HG03025 (cell line): ENCODE data around the gene KRTAP10-8.
"Not testable (repeated sequence)": the region's sequence is repeated elsewhere in the genome, so short reads cannot be mapped to it uniquely, and the experiment has no call there.

Source experiments
- ATAC-seq: cut with Tn5 transposase; IDR thresholded peaks from one replicate; pipeline ENCODE4 v1.9.1; 2021; ENCODE audit warnings: mild to moderate bottlenecking, moderate library complexity; ENCODE audit not compliant: unreplicated experiment, low FRiP score

KRTAP10-8 gene

DNA sequence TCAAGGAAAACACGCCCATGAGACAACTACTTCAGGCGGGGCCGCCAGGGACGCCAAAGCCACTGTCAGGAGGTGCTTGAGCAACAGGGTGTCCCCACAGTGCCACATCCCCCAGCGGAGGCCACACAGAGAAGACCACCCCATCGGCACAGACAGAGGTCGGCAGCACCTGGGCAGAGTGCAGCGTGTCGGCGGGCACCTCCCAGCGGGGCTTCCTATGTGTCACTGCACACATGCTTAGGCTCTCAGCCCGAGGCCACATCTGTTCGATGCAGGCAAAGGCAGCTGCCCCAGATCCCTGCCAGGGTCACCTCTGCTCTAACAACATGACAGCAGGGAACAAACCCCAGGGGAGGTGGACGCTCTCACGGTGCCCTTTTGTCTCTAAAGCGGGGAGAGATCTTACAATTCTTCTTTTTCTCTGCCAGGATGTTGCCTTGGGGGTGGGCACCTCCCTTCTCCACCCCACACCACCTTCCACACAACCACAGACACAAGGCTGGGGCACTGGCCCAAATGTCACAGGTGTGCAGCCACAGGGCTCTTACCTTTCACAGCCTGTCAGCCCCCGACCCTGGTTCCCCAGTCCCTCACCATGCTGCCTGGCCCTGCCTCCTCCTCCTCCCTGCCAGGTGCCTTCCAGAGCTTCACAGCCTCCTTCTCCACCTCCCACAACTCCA lies 4.2 kb downstream of the KRTAP10-8 start:
- ATAC-seq, result no peak

GRCh38 chr21:44616591-44616926 lies 4.7 kb downstream of the KRTAP10-8 start:
- ATAC-seq, result no peak

DNA sequence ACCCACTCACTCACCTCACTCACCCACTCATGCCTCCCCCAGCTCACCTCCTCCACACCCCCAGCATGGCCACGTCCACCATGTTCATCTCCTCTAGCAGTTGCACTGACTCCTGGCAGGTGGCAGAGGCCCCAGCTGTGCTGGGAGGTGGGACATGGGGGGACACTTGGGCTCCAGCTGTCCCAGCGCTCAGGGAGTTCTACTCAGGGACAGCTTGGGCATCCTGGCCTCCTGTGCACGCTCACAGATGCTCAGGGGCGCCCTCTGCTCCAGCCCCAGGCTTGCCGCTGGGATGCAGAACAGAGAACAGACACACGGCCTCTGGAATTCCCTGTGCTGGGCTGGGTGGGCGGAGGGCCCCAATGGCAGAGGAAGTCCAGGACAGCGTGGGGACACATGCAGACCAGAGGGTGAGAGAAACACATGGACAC lies 5.2 kb downstream of the KRTAP10-8 start:
- ATAC-seq, result no peak

GRCh38 chr21:44618504-44618903 lies 6.6 kb downstream of the KRTAP10-8 start:
- no peak for ATAC-seq

DNA sequence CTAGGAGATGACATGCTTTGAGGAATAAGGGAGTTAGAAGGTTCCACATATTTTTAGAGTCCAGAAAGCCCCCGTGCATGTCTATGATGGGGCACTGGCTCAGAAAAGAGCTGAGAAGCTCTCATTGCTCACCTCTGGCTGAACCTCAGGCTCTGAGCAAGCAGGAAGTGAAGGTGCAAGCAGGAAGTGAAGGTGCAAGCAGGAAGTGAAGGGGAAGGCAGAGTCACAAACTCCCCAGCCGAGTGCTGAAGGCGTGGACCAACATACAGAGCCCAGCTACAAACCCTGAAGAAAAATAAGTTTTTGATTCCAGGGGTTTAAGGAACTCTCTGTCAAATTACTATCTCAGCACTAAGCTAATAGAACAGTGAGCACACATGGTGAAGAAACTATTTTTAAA lies 7.0 kb downstream of the KRTAP10-8 start:
- no peak for ATAC-seq

DNA sequence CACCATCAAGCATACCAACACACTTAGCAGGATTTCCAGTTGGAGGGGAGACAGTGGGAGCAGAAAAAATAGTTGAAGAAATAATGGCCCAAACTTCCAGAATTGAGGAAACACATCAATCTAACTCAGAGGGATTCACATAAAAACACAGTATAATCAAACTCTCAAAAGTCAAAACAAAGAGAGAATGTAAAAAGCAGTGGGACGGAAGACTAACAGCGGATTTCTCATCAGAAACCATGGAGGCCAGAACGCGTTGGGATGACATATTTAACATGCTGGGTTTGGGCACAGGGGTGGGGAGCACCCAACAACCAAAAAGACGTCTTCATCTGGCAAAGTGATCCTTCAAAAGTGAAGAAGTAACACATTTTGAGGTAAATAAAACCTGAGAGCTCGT lies 8.0 kb downstream of the KRTAP10-8 start:
- ATAC-seq, result no peak

- ATAC-seq, result no peak
Measured at GRCh38 chr21:44623575-44623974, 11.7 kb downstream of the KRTAP10-8 start.

DNA sequence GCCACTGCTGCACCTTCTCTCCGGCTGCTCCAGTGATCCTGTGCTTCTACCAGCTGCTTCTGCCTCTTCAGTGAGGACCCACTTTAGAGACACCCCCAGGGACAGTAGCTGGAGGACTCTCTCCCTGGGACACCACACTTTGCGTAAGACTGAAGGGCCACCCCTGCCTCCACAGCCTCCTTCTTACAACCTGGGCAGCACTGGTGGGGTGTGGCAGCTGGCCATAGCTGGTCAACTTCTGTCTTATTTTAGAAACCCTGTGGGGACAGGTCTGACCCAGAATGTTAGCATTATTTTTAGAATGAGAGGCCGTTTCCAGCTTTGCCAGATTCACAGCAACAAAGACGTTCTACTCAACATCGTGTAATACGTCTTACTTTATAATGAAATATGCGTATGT lies 13.9 kb downstream of the KRTAP10-8 start:
- no peak for ATAC-seq

DNA sequence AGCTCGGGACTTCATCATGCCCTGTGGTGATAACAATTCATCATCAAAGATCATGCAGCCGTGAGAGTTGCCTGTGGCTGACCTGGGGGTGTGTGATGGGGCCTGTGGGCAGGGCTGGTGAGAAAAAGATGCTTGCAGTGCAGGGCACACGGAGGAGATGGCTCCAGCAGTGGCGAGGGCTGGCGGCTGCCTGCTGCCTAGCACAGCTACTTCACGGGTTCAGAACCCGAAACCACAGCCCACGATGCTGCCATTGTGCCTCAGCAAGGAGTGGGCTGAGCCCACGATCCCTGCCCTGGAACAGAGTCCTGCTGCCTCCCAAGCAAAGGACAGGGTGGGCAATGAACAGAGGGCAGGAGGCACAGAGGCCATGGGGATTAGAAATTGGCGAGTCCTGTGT lies 14.4 kb downstream of the KRTAP10-8 start:
- no peak for ATAC-seq

DNA sequence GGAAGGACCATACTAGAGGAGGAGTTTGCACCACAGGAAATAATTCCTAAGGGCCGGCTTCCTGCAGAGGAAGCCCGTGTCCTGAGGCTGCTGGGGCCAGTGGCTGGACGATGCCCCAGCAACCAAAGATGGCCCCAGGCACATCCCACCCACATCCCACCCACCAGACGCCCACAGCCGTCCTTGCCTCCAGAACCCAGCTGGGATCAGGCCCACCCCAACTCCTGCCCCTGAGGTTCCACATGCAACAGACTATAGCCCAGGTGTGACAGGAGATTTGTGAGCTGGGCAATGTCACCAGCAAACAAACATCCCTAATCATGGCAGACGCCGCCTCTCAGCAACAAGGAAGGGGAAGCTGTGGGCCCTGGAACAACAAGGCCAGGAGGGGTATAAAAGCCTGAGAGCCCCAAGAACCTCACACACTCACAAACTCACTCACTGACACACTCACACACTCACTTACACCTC lies 14.8 kb downstream of the KRTAP10-8 start, which contains the start of gene KRTAP10-9:
KRTAP10-9 (plus strand) TSS at position 421 of the 471 bp plus-strand sequence. CDS start 79 bp downstream, outside the sequence.
- no peak for ATAC-seq

- not testable (repeated sequence) for ATAC-seq
Measured at GRCh38 chr21:44627181-44627822, 15.4 kb downstream of the KRTAP10-8 start.

GRCh38 chr21:44627831-44628233 lies 16.0 kb downstream of the KRTAP10-8 start:
- ATAC-seq, result not testable (repeated sequence)

GRCh38 chr21:44628707-44629391 lies 17.0 kb downstream of the KRTAP10-8 start:
- ATAC-seq, result no peak

- ATAC-seq, result no peak
Measured at GRCh38 chr21:44630440-44630839, 18.6 kb downstream of the KRTAP10-8 start.

- no peak for ATAC-seq
Measured at GRCh38 chr21:44632067-44632466, 20.2 kb downstream of the KRTAP10-8 start.

DNA sequence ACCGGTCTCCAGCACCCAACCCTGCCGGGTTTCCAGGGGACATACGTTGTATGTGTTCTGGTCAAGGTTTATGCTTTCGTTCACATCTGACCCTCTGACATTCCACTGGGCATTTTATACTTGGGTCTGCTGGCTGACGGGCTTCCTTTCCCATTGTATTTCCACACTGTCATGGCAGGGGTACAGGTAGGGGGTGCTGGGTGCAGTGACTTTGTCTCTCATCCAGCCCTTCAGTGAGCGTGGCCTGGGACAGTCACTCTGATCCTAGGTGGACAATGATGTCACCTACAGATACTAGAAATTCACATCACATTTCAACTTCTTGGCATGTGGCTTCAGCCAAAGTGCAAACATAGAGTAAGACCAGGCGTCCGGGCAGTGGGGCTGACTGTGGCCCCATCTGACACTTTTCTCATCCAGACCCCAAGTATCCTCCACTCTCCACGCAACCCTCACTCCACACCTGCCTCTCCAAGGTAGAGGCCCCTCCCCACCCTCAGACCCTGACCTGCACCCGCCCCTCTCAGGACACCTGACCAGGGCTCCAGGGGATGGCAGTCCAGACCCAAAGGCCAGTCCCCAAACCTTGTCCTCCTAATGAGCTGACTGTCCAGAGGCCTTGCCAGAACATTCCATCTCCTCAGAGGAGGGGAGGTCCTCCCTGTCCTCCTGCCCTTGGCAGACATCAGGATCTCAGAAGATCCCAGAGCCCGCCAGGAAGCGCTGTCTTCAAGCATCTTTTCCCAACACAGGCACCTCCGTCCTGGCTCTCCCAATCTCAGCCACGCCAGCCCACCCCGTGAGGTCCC lies 24.5 kb downstream of the KRTAP10-8 start:
- no peak for ATAC-seq

- no peak for ATAC-seq
Measured at GRCh38 chr21:44637018-44637850, 25.4 kb downstream of the KRTAP10-8 start, which contains the start of gene KRTAP10-10. Gene KRTAP10-10 (plus strand): TSS chr21:44637356. CDS start chr21:44637418, 62 bp downstream.

DNA sequence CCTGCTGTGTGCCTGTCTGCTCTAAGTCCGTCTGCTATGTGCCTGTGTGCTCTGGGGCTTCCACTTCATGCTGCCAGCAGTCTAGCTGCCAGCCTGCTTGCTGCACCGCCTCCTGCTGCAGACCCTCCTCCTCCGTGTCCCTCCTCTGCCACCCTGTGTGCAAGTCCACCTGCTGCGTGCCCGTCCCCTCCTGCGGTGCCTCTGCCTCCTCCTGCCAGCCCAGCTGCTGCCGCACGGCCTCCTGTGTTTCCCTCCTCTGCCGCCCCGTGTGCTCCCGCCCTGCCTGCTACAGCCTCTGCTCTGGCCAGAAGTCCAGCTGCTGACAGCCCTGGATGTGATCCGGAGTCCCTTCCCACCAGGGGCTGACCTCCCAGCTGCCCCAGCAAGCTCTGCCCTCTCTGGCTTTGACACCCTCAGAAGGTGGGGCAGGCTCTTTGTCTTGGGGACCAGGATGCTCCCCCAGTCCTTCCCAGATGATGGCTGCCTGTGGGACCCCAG lies 26.0 kb downstream of the KRTAP10-8 start:
- not testable (repeated sequence) for ATAC-seq

GRCh38 chr21:44638506-44639330 lies 26.8 kb downstream of the KRTAP10-8 start:
- ATAC-seq, result not testable (repeated sequence)
